GDM1 (cell line): ENCODE data around the gene COL16A1.

Experiments
- DNase-seq: peaks from one replicate; lab custom pipeline; 2025; lab: John Stamatoyannopoulos, UW

COL16A1 gene

GRCh38 chr1:31647106-31647505 is 56.7 kb downstream of the COL16A1 start:
- no peak for DNase-seq

GRCh38 chr1:31646259-31646960 is 57.4 kb downstream of the COL16A1 start:
- DNase-seq: no peak

- no peak for DNase-seq
Observed at GRCh38 chr1:31645274-31645568, 58.6 kb downstream of the COL16A1 start.

DNA sequence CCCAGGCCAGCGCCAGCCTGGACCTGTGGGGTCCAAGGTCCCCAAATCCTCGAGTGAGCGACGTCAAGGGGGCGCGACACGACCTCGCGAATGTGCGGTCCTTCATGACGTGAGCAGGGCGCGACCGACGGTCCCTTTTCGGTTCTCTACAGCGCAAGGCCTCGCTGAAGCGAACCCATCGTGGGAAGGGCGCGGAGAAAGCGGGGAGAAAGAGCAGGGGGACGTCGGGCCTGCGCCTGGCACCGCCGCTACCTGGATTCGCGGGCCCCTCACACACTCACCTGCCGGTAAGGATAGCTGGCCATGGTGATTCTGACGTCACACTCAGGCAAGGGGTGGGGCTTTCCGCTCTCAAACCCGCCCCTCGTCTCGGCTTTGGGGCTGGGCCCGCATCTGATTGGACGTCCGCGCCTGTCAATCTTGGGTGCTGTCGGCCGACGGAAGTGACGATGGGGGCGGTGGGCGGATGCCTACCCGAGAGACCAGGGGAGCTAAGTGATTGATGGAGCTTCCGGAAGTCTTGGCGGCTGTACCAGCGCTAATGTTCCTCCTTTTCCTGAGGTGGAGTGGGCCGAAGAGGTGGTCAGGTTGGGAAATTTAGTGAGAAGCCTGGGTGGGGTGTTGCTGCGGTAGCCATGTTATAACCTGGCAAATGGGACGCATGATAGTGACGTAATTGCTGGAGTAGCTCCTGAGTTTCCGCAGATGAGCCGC is 59.1 kb downstream of the COL16A1 start, which contains the start of gene PEF1:
TSS of gene PEF1 (minus strand) at position 317 of the 714 bp plus-strand sequence. CDS start at position 305, 12 bp downstream.
- DNase-seq: peak; percentile 96

- DNase-seq: no peak
Observed at GRCh38 chr1:31643976-31644559, 59.7 kb downstream of the COL16A1 start.

- no peak for DNase-seq
Observed at GRCh38 chr1:31642897-31643296, 60.9 kb downstream of the COL16A1 start.

DNA sequence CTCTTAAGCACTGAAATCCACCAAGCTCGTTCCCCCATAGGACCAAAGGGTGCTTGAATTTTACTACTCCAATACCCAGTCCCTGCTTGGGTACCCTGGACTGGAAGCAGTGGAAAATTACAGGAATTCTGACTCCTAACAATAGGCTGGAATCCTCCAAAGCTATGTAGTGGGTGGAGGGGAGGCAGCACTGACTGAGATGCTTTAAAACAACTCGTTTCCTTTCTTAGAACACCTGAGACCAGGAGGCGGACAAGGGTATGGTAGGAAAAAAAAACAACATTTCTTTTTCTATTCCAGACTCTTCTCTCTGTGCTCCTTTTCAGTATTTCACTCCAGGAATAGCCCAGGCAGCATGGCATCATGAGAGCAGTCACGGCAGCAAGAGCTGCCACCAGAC is 61.5 kb downstream of the COL16A1 start:
- DNase-seq: no peak

GRCh38 chr1:31640964-31641363 is 62.9 kb downstream of the COL16A1 start:
- DNase-seq: no peak

GRCh38 chr1:31640179-31640578 is 63.6 kb downstream of the COL16A1 start:
- no peak for DNase-seq

- no peak for DNase-seq
Observed at GRCh38 chr1:31639543-31639942, 64.3 kb downstream of the COL16A1 start.

DNA sequence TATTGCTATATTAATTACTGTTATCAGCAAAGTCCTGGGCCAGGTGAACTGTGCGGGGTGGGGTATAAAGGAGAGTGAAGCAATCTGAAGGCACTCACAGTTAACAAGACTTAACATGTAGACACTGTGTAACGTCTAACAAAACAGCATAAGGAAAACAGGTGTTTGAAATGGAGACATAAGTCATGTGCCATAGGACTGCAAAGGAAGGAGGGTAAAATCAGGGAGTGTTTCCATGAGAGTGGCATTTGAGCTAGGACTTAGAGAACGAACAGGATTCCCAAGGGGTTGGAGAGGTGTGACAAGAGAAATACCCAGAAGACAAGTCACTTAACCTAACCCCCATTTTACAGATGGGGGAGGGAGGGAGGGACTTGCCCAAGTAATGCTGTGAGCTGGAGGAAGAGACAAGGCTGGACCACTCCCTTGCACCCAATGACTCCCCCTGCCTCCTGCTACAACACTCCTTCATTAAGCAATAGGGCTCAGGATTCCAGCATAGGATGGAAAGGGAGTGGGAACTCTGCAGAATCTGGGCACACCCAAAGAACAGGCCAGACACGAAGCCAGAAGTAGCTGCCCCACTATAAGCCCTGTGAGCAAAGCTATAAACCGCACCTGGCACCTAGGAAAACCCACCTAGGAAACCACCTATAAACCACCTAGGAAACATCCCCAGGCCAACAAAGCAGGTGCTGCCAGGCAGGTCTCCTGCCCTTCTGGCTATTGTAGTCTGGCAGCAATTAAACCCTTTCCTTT is 65.7 kb downstream of the COL16A1 start:
- DNase-seq: no peak

GRCh38 chr1:31633117-31633516 is 70.7 kb downstream of the COL16A1 start:
- no peak for DNase-seq

- DNase-seq: no peak
Observed at GRCh38 chr1:31632649-31633048, 71.2 kb downstream of the COL16A1 start.

GRCh38 chr1:31628931-31629556 is 74.8 kb downstream of the COL16A1 start:
- no peak for DNase-seq

- no peak for DNase-seq
Observed at GRCh38 chr1:31627930-31628559, 75.8 kb downstream of the COL16A1 start.

DNA sequence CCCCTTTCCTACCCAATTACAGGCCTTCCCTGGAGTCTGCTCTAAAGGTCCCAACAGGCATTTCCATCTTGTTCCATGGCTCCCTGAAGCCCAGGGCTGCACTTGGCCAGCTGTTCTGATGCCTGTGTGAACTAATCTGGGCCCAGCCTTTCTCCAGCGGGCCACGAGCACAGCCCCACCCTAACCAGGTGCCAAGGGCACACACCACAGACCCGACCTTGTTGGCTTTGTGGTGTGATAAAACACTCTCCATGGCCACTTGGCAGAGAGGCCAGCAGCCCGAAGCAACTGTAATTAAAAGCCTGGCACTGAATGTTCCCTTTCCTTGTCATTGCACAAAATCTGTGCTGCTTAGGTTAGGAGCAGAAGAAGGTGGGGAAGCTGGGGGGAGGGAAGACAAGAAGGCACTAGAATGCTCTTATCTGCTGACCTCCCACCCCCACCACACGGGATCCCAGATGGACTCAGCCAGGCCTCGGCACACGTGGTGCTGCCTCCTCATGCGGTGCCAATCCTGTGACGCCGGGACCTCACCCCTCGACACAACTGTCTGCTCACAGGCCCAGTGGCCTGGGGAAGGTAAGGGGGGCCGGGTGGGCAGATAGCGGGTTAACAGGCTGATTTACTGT is 76.4 kb downstream of the COL16A1 start:
- DNase-seq: no peak

DNA sequence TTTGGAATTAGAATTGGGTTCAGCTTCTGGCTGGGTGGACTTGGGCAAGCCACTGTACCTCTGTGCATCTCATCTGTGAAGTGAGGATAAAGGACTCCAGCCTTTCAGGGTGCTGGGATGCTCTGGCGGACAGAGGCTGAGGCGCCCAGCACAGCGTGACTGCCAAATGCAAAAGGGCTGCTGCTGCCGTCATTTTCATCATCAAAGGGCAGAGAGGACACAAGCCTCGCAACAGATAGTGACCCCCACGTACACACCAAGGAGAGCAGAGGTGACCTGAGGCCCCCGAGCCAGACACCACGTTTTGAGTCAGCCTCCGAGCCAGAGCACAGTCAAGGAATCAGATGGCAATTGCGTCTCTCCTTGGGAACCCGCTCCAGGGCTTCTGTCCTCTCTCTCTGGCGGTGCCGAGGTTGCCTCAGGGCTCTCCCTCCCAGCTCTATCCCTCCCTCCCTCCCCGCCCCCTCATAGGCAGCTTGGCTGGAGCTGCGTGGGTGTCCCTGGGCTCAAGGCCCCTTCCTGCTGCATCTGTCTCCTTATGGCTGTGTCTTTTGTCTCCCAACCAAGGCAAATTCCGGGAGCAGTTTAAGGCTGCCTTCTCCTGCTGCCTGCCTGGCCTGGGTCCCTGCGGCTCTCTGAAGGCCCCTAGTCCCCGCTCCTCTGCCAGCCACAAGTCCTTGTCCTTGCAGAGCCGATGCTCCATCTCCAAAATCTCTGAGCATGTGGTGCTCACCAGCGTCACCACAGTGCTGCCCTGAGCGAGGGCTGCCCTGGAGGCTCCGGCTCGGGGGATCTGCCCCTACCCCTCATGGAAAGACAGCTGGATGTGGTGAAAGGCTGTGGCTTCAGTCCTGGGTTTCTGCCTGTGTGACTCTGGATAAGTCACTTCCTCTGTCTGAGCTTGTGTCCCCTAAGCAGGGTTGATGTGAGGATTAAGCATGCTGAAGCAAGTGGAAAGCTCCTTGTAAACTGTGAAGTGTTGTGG is 77.3 kb downstream of the COL16A1 start:
- DNase-seq: no peak

DNA sequence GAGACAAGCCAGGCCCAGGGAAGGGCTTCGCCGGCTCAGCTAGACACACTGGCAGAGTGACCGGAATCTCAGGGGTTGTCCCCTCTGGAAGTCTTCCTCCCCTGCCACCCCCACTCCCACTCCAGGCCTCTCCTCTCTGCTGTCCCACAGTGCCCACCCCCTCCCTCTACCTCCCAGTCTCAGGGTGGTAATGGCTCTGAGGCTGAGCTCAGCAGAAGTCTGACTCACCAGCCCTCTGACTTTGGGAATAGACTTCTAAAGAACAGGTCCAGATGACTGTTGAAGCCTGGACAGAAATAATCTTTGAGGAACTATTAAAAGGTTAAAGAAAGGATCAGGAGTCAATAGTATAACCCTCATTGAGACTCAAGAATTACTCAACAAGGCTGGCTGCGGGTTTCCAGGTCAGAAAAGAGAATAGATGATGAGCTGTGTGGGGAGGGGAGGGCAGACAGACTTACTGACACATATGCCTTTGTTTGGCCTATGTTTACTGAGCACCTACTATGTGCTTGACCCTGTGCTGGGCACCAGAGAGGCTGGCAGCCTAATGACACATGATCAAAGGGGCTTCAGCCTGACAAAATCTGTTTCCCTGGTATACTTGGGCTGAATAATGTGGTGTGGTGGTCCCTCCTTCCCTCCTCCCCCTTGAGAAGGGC is 78.1 kb downstream of the COL16A1 start:
- DNase-seq: no peak

DNA sequence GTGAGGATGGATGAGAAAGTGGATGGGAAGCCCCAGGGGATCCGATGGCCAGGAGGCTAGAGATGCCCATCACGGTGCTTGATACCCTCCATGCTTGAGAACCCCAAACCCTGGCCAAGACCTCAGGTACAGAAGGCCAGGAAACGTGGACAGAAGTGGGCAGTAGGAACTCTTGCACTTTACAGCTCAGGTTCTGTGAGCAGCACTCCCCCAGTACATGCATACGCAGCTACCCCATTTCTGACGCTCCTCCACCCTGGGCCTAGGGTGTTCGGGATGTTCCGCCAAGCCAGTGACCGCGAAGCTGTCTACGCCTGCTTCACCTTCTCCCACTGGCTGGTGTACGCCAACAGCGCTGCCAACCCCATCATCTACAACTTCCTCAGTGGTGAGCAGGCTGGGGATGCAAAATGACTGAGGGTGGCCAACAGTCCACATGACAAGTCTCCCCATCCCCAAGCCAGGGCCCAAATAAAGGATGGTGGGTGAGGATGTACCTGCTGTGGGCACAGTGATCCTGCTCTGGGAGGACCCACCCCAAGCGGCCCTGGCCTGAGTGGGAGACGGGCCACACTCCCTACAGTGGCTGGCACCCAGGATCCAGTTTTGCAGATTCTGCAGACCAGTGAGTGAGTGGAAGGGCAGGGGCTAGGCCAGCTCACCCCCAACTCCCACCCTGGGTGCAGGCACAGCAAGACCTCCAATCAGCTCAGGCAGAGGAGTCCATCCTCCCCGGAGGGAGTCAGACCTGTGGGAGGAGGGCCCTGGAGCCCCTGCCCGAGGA is 78.9 kb downstream of the COL16A1 start:
- no peak for DNase-seq
